DOHH2 (cell line): ENCODE results near the gene ATOH7.

Experiments
- CTCF ChIP-seq: fragments of 200-600 bp; sonication (generic); IDR thresholded peaks from one replicate; pipeline ENCODE4 v1.5.1; 2014; ENCODE audit warnings: antibody characterized with exemption, mild to moderate bottlenecking, low read depth, low read length; ENCODE audit not compliant: poor library complexity, severe bottlenecking
- EZH2phosphoT487 ChIP-seq: fragments of 200-600 bp; sonication (generic); IDR thresholded peaks from 2 replicates; pipeline ENCODE4 v1.6.1; 2017; ENCODE audit warnings: borderline replicate concordance, mild to moderate bottlenecking, antibody characterized with exemption, low read length, moderate library complexity, mixed read lengths

GRCh38 chr10:68238371-68238770 is 6.5 kb upstream of the ATOH7 start:
- TF ChIP-seq CTCF (no peak), EZH2phosphoT487 (no peak)
